ENCODE results near the gene GHRHR.

Gene GHRHR

DNA sequence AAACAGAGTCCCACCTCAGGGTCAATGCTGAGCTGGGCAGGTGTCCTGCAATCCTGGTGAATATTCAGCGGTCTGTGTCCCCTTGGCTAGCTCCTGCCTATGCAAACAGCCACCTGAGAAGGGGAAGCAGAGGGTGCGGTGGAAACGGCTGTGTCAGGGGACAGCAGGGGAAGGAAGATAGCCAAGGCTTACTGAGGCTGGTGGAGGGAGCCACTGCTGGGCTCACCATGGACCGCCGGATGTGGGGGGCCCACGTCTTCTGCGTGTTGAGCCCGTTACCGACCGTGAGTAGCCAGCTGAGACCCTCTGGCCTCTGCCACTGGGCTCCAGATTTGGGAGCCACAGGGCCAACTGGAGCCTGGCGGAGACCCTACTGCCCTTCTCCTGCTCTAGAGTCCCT is at the start of gene GHRHR:
TSS of gene GHRHR (plus strand) at position 112 of the 400 bp plus-strand sequence. CDS start at position 228, 116 bp downstream.
- no peak for DNase-seq

DNA sequence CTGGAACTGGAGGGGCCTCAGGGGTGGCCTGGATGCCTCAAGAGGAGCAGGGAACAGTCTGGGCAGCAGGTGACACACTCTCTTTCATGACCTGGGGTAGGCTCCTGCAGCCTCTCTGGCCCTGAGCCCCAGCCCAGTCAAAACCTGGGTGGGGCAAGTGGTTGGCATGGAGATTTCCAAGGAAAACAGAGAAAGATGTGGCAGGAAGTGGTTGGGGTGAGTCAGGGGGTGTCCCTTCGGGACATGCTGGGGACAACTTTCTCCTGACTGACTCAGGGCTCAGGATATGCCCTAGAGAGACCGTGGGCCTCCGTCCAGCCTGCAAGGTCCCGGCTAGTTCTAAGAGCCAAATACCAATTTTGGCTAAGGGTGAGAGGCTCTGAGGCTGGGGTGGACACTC is 49.2 kb upstream of the GHRHR start:
- DNase-seq: peak in 3 of 14 donors; percentile 2 to 60 (median 25)

DNA sequence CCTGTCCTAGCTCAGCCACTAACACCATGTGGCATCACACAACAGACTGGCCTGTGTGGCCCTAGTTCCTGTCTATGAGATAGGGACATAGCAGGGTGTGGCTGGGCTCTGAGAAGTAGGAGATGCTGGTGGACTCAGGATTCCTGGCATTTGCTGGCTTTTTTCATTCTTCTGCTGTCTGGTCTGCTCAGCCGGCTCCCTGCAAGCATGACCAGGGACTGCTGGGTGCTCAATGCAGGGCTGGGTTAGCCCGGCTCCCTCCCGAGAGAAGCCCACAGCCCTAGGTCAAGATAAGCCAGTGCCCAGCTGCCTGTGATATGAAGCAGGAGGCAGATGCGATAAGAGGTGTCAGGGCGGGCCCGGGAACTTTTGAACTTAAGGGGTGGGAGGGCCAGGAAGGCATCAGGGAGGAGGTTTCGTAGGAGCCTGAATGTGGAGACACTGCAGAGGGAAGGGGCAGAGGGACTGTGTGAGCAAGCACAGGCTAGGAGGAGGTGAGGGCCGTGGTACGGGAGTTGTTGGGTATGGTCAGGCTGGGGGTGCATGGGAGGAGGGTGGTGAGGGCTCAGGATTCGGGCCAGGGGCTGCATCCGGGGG is 48.6 kb upstream of the GHRHR start:
- DNase-seq: no peak

DNA sequence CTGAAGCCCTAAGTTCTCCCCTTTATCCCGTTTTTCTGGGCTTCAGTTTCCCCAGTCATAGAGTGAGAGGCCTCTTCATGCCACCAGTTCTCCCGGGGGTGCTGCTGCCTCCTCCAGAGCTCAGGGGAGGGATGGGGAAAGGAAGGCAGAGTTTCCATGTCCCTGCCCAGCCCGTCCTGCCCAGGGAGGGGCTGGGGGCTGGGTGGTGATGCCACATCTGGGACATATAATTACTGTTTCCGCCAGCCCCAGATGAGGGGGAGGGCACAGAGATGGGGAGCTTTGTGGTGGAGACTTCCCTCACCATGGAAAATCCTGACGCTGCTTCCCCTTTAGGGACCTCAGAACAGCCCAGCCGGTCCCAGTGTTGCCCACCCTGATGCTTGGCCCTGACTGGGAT is 48.0 kb upstream of the GHRHR start:
- no peak for DNase-seq

GRCh38 chr7:30916255-30916654 is 47.5 kb upstream of the GHRHR start:
- no peak for DNase-seq

DNA sequence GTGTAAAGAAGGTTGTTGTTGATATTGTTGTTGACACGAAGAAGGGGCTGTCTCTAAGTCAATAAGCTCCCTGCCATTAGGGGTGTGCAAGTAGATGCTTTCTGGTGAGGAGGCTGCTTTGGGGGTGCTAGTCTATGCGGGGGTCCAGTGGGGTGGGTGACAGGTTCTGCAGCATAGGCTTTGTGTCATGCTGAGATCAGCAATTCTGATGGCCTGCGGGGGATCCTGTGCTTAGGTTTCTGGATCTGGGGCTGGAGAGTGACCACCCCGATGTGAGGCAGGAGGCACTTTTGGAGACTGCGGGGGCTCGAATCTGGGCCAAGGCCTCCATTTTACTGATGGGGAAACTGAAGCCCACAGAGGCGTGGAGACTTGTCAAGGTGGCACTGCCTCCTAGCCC is 47.0 kb upstream of the GHRHR start:
- peak in 1 of 14 donors; percentile 30 for DNase-seq

DNA sequence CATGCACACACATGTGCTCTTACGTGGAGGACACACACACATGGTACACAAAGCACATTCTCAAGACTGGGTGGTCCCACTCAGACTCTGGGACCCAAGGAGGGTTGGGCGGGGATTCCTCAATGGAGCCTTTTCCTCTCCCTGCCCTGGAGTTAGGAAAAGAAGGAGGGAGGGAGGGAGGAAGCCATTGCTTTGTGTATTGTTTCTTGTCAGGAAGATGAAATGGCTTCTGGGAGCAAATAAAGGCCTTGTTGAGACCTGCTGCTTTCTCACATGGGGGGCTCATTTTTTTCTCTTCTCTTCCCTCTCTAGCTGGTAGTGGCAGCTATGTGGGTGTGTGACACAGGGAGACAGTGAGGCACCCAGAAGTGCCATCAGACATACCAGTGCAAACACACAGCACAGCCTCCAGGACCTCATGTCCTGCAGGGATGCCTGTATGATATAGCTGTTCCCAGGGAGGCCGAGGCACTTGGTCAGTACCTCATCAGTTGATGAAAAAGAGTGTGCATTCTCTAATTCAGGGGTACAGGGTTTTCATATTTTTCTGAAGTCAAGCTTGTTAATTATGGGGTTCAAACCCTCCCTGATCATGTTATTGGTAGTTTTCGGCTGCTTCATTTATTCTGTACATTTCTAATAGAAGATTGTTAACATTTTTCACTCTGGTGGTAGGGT is 46.4 kb upstream of the GHRHR start:
- no peak for DNase-seq

- DNase-seq: peak in 2 of 14 donors; percentile 44 to 75
Measured at GRCh38 chr7:30918676-30919075, 45.1 kb upstream of the GHRHR start.

- DNase-seq: peak in 1 of 14 donors; percentile 41
Measured at GRCh38 chr7:30920021-30920583, 43.7 kb upstream of the GHRHR start.

- DNase-seq: peak in 1 of 14 donors; percentile 55
Measured at GRCh38 chr7:30920584-30921539, 42.9 kb upstream of the GHRHR start.

DNA sequence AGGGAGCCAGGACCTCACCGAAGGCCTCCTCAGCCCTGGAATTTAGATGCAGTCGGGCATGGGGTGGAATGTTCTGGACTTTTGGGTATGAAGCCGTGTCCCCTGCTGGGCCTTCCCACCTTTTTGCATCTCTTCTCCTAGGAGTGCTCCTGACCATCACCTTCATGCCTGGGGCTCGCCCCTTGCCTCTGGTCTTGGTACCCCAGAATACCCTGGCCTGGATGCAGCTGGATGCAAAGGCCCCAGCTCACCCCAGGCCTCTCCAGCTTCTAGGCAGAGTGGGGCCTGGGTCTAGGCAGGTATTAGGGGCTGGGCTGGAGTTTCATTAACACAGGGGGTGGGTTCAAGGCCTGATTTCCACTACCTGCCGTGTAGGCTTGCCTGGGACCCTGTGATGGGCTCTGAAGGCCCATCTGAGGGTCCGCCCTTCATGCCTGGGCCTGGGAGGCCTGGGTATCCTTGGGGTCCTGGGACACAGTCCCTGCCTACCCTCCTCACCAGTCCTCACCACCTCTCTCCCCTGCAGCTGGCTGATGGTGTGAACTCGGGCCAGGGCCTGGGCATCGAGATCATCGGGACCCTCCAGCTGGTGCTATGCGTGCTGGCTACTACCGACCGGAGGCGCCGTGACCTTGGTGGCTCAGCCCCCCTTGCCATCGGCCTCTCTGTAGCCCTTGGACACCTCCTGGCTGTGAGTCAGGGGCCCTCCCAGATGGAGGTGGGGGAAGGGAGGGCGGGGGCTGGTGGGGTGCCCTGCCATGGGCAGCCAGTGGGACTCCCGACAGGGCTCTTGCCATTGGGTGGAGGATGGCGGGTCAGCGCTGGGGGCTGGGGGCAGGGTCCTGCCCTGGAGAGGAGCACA is 42.0 kb upstream of the GHRHR start:
- DNase-seq: no peak

GRCh38 chr7:30922596-30922995 is 41.2 kb upstream of the GHRHR start:
- DNase-seq: no peak

GRCh38 chr7:30923009-30923773 is 40.6 kb upstream of the GHRHR start:
- DNase-seq: no peak

GRCh38 chr7:30923774-30924413 is 39.9 kb upstream of the GHRHR start:
- DNase-seq: no peak

- no peak for DNase-seq
Measured at GRCh38 chr7:30924624-30925023, 39.1 kb upstream of the GHRHR start.

- DNase-seq: no peak
Measured at GRCh38 chr7:30925117-30925516, 38.6 kb upstream of the GHRHR start.

DNA sequence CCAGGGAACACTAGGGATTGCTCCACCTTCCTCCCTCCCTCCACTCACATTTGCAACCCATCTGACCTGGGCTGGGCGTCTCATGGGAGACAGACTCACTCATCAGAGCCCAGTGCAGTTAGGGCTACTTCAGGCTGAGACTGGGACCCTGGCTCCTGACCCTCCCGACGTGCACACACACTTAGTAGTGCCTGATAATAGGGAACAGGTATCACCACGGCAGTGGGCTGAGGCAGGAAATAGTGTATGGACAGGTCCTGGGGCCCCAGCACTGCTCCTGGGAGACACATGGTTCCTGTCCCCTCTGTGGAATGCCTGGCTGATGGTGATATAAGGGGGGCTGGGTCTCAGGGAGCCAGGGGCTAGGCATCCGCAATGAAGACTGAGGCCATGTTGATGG is 37.8 kb upstream of the GHRHR start:
- DNase-seq: no peak

DNA sequence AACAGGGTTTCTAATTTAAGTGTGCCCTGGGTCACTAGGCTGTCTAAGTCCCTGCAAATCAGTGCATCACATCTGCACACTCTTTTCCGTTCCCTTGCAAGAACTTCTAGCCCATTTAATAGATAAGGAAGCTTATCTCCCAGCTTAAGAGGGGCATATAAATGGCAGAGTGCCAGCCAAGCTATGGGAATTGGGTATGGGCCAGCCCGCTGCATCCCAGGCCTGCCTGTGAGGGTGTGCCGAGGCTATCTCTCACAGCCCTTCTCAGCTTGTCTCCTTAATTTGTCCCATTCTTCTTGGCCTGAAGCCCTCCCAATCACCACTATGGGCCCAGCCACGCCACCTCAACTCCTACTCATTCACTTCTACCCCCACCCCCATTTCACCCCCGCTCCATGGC is 37.4 kb upstream of the GHRHR start:
- no peak for DNase-seq

DNA sequence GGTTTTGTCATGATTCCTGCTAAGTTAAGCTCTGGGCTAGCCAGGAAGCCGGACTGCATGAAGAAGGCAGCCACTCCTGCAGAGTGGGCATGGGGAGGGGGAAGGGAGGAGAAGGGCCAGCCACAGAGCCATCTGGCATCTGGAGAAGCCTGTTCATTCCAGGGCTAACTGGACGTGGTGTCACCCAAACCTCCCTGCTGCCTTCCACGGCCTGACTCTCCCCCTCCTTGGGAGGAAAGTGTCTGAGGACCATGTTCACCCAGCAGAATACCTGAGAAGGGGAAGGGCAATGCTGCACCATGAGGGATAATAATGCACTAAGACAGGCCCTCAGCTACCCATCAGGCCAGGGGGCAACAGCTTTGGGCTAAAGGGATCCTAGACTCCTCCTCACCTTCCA is 36.7 kb upstream of the GHRHR start:
- no peak for DNase-seq

DNA sequence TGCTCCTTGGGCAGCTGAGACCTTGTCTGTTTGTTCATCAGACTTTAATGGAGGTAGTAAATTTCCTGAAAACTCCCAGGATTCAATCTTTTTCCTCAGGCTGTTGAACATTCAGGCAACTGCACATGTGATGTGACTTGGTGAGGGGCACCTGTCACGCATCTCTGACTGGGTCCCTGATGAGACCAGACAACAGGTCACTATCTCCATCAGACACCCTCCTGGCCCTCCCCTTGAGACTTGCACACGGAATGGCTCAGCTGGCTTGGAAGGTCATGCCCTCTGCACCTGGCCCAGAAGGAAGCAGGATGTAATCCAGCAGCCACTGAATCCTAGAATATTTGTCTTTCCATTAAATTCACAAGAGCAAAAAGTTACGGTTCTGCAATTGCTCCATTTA is 36.2 kb upstream of the GHRHR start:
- DNase-seq: no peak

All from C1 segment of cervical spinal cord (tissue), 14 donors.